Parathyroid adenoma (tissue), 2 donors: ENCODE results near the gene CNTNAP2.

Experiments
- H2AFZ ChIP-seq: fragments of 300-600 bp; sonication (generic); one replicate; pipeline ENCODE4 v1.7.0; 2017; ENCODE audit warnings: antibody characterized with exemption, mild to moderate bottlenecking
- H3K27ac ChIP-seq: fragments of 300-600 bp; sonication (generic); one replicate; pipeline ENCODE4 v1.7.0; 2017
- H3K27me3 ChIP-seq: fragments of 300-600 bp; sonication (generic); one replicate; pipeline ENCODE4 v1.7.0; 2017; ENCODE audit warnings: low read length; ENCODE audit not compliant: control insufficient read depth, insufficient read depth
- H3K36me3 ChIP-seq: fragments of 300-600 bp; sonication (generic); one replicate; pipeline ENCODE4 v1.7.0; 2017; ENCODE audit warnings: low read length; ENCODE audit not compliant: control insufficient read depth, insufficient read depth
- H3K4me1 ChIP-seq: fragments of 300-600 bp; sonication (generic); one replicate; pipeline ENCODE4 v1.7.0; 2017; ENCODE audit warnings: control low read depth
- H3K4me2 ChIP-seq: fragments of 300-600 bp; sonication (generic); one replicate; pipeline ENCODE4 v1.7.0; 2017; ENCODE audit warnings: low read length
- H3K4me3 ChIP-seq: fragments of 300-600 bp; sonication (generic); one replicate; pipeline ENCODE4 v1.7.0; 2017; ENCODE audit warnings: low read depth, low read length
- H3K79me2 ChIP-seq: fragments of 300-600 bp; sonication (generic); one replicate; pipeline ENCODE4 v1.7.0; 2017; ENCODE audit warnings: control low read depth
- H3K9ac ChIP-seq: fragments of 300-600 bp; sonication (generic); one replicate; pipeline ENCODE4 v1.7.0; 2017; ENCODE audit warnings: mild to moderate bottlenecking
- H3K9me3 ChIP-seq: fragments of 300-600 bp; sonication (generic); one replicate; pipeline ENCODE4 v1.7.0; 2017; ENCODE audit warnings: low read length; ENCODE audit not compliant: control insufficient read depth
- CTCF ChIP-seq: fragments of 300-600 bp; sonication (generic); IDR thresholded peaks from one replicate; pipeline ENCODE4 v1.7.0; 2017; ENCODE audit warnings: antibody characterized with exemption, mild to moderate bottlenecking
- donor health status: primary hyperparathyroidism.

CNTNAP2 gene

GRCh38 chr7:146922782-146923181, 806.2 kb downstream of the CNTNAP2 start:
- Histone ChIP-seq H3K4me3 (no peak overlapping the region), H2AFZ (no peak overlapping the region), H3K27ac (no peak overlapping the region), H3K27me3 (no peaks in the 10 kb centered on the region), H3K4me2 (no peak overlapping the region), H3K79me2 (no peaks in the 10 kb centered on the region), H3K36me3 (no peaks in the 10 kb centered on the region), H3K4me1 (no peaks in the 10 kb centered on the region), H3K9ac (no peak overlapping the region), H3K9me3 (no peaks in the 10 kb centered on the region)
- no peak for TF ChIP-seq CTCF

GRCh38 chr7:146926841-146927240, 810.2 kb downstream of the CNTNAP2 start:
- no peak overlapping the region for H2AFZ ChIP-seq
- no peaks in the 10 kb centered on the region for H3K79me2 ChIP-seq
- no peak overlapping the region for H3K4me2 ChIP-seq
- no peak overlapping the region for H3K4me3 ChIP-seq
- no peak for TF ChIP-seq CTCF
- H3K27ac ChIP-seq: no peak overlapping the region
- no peaks in the 10 kb centered on the region for H3K36me3 ChIP-seq
- no peaks in the 10 kb centered on the region for H3K9me3 ChIP-seq
- no peak overlapping the region for H3K9ac ChIP-seq
- H3K27me3 ChIP-seq: no peaks in the 10 kb centered on the region
- H3K4me1 ChIP-seq: no peaks in the 10 kb centered on the region

GRCh38 chr7:146937836-146938235, 821.2 kb downstream of the CNTNAP2 start:
- no peak overlapping the region for H2AFZ ChIP-seq
- no peaks in the 10 kb centered on the region for H3K36me3 ChIP-seq
- no peak overlapping the region for H3K4me2 ChIP-seq
- H3K27ac ChIP-seq: no peak overlapping the region
- H3K9me3 ChIP-seq: no peaks in the 10 kb centered on the region
- no peak overlapping the region for H3K4me3 ChIP-seq
- H3K9ac ChIP-seq: no peak overlapping the region
- no peaks in the 10 kb centered on the region for H3K79me2 ChIP-seq
- TF ChIP-seq CTCF: no peak
- H3K27me3 ChIP-seq: no peaks in the 10 kb centered on the region
- H3K4me1 ChIP-seq: no peaks in the 10 kb centered on the region

GRCh38 chr7:146943483-146943882, 826.9 kb downstream of the CNTNAP2 start:
- no peak overlapping the region for H3K4me3 ChIP-seq
- TF ChIP-seq CTCF: no peak
- H3K79me2 ChIP-seq: no peaks in the 10 kb centered on the region
- H3K9me3 ChIP-seq: no peaks in the 10 kb centered on the region
- H3K36me3 ChIP-seq: no peaks in the 10 kb centered on the region
- no peak overlapping the region for H2AFZ ChIP-seq
- H3K27ac ChIP-seq: no peak overlapping the region
- no peak overlapping the region for H3K4me2 ChIP-seq
- H3K9ac ChIP-seq: no peak overlapping the region
- H3K27me3 ChIP-seq: no peaks in the 10 kb centered on the region
- no peaks in the 10 kb centered on the region for H3K4me1 ChIP-seq

- no peak overlapping the region for H3K9ac ChIP-seq
- H3K36me3 ChIP-seq: no peaks in the 10 kb centered on the region
- no peaks in the 10 kb centered on the region for H3K4me1 ChIP-seq
- H3K4me2 ChIP-seq: no peak overlapping the region
- no peaks in the 10 kb centered on the region for H3K27me3 ChIP-seq
- no peaks in the 10 kb centered on the region for H3K9me3 ChIP-seq
- no peak overlapping the region for H3K4me3 ChIP-seq
- H3K27ac ChIP-seq: no peak overlapping the region
- H3K79me2 ChIP-seq: no peaks in the 10 kb centered on the region
- H2AFZ ChIP-seq: no peak overlapping the region
- TF ChIP-seq CTCF: no peak
Measured at GRCh38 chr7:146948703-146949102, 832.1 kb downstream of the CNTNAP2 start.
